H1 (cell line): ENCODE data around the gene CH25H. TPM values are rescaled to one million over a fixed set of nuclear protein-coding genes. Genes with fewer than 3 reads are reported as not detected.

Experiments
- CTCF ChIA-PET: fragments of 300-600 bp; sonication (Branson Sonifier 250); formaldehyde crosslinking; loops from one replicate; lab custom pipeline; 2021; ENCODE audit not compliant: partially characterized antibody; lab: Charles Lee
- POLR2A ChIA-PET: fragments of 300-600 bp; sonication (Branson Sonifier 250); formaldehyde crosslinking; loops from one replicate; lab custom pipeline; 2021; ENCODE audit warnings: inconsistent platforms; ENCODE audit not compliant: partially characterized antibody; lab: Charles Lee
- DNase-seq, 2 experiments: peaks; one replicate each; pipeline versions ENCODE4 v3.0.0 to v3.0.0-alpha.2; 2010 to 2022; ENCODE audit warnings: low spot score in 2 of 2, low read depth in 1 of 2, mixed read lengths in 1 of 2
- FAIRE-seq: peaks from 2 replicates; lab custom pipeline; 2011; peaks lifted over from hg19 to GRCh38; lab: Jason Lieb, UNC
- H2AFZ ChIP-seq: 2 replicates; pipeline ENCODE4 v1.8.1; 2012; ENCODE audit warnings: low read length, inconsistent platforms
- H2AK5ac ChIP-seq: 2 replicates; pipeline ENCODE4 v1.6.1; 2013; ENCODE audit warnings: low read depth, low read length
- H2BK120ac ChIP-seq: replicated peaks from 2 replicates; pipeline ENCODE3; 2013; ENCODE audit warnings: low read depth, low read length, inconsistent platforms
- H2BK12ac ChIP-seq: 2 replicates; pipeline ENCODE4 v1.6.1; 2013; ENCODE audit warnings: low read depth, low read length
- H2BK15ac ChIP-seq: 2 replicates; pipeline ENCODE4 v1.6.1; 2013; ENCODE audit warnings: low read length
- H2BK20ac ChIP-seq: 2 replicates; pipeline ENCODE4 v1.6.1; 2013; ENCODE audit warnings: low read length
- H2BK5ac ChIP-seq: 2 replicates; pipeline ENCODE4 v1.6.1; 2013; ENCODE audit warnings: low read depth, low read length
- H3K14ac ChIP-seq: 2 replicates; pipeline ENCODE4 v1.6.1; 2013; ENCODE audit warnings: inconsistent platforms; ENCODE audit not compliant: insufficient read length
- H3K18ac ChIP-seq: 2 replicates; pipeline ENCODE4 v1.6.1; 2013; ENCODE audit warnings: low read length; ENCODE audit errors: extremely low read depth
- H3K23ac ChIP-seq: 2 replicates; pipeline ENCODE4 v1.6.1; 2013; ENCODE audit warnings: inconsistent platforms; ENCODE audit not compliant: insufficient read length
- H3K23me2 ChIP-seq: 2 replicates; pipeline ENCODE4 v1.6.1; 2013; ENCODE audit warnings: low read depth, low read length
- H3K27ac ChIP-seq: 2 replicates; pipeline ENCODE4 v1.6.1; 2011; ENCODE audit warnings: low read depth, low read length, inconsistent platforms
- H3K27me3 ChIP-seq, 4 experiments: replicated peaks in 1 of 4; 1 replicate in 1 of 4; 2 replicates in 3 of 4; pipeline versions ENCODE4 v1.6.1 to v1.8.1; 2011 to 2013; ENCODE audit warnings: low read length in 3 of 4, mild to moderate bottlenecking in 3 of 4, inconsistent platforms in 2 of 4, mixed read lengths in 2 of 4, moderate library complexity in 1 of 4; ENCODE audit not compliant: control insufficient read depth in 3 of 4, insufficient read depth in 3 of 4; ENCODE audit errors: extremely low read depth in 1 of 4
- H3K36me3 ChIP-seq, 4 experiments: 2 replicates each; pipeline versions ENCODE4 v1.6.1 to v1.8.1; 2011 to 2013; ENCODE audit warnings: mild to moderate bottlenecking in 4 of 4, low read length in 3 of 4, moderate library complexity in 2 of 4, control low read depth in 1 of 4, inconsistent platforms in 1 of 4; ENCODE audit not compliant: insufficient read depth in 4 of 4, control insufficient read depth in 2 of 4
- H3K4ac ChIP-seq: replicated peaks from 2 replicates; pipeline ENCODE3; 2013; ENCODE audit warnings: low read length, low read depth, mixed read lengths, inconsistent platforms; ENCODE audit not compliant: insufficient read length
- H3K4me1 ChIP-seq, 4 experiments: replicated peaks in 1 of 4; 1 replicate in 1 of 4; 2 replicates in 3 of 4; pipeline versions ENCODE4 v1.6.1 to v1.8.1; 2011 to 2013; ENCODE audit warnings: low read length in 3 of 4, inconsistent platforms in 2 of 4, mixed read lengths in 1 of 4; ENCODE audit not compliant: insufficient read depth in 4 of 4, control insufficient read depth in 3 of 4
- H3K4me2 ChIP-seq, 2 experiments: 2 replicates each; pipeline versions ENCODE4 v1.6.1 to v1.8.1; 2011 to 2013; ENCODE audit warnings: low read depth in 2 of 2, low read length in 2 of 2, control low read depth in 1 of 2, inconsistent platforms in 1 of 2, mild to moderate bottlenecking in 1 of 2; ENCODE audit not compliant: insufficient read depth in 1 of 2
- H3K4me3 ChIP-seq, 4 experiments: fragments of 200-600, 300-600 bp in 1 of 4; sonication (generic), shearing (Covaris generic), sonication (Bioruptor Twin) in 1 of 4; 2 replicates each; pipeline versions ENCODE4 v1.5.1 to v1.8.1; 2011 to 2016; ENCODE audit warnings: low read length in 4 of 4, low read depth in 3 of 4, control low read depth in 2 of 4, inconsistent platforms in 2 of 4, mild to moderate bottlenecking in 2 of 4, mixed read lengths in 1 of 4, moderate library complexity in 1 of 4; ENCODE audit not compliant: insufficient read depth in 2 of 4; ENCODE audit errors: extremely low read depth in 1 of 4
- H3K56ac ChIP-seq: replicated peaks from 2 replicates; pipeline ENCODE3; 2013; ENCODE audit warnings: low read depth, mild to moderate bottlenecking, mixed read lengths, low read length, inconsistent platforms; ENCODE audit not compliant: insufficient read length
- H3K79me1 ChIP-seq: 2 replicates; pipeline ENCODE4 v1.6.1; 2013; ENCODE audit warnings: low read depth, low read length, control low read depth
- H3K79me2 ChIP-seq, 2 experiments: 2 replicates each; pipeline versions ENCODE4 v1.6.1 to v1.8.1; 2012 to 2013; ENCODE audit warnings: low read length in 2 of 2, mild to moderate bottlenecking in 2 of 2, inconsistent platforms in 1 of 2; ENCODE audit not compliant: insufficient read depth in 2 of 2, control insufficient read depth in 1 of 2
- H3K9ac ChIP-seq, 4 experiments: replicated peaks in 1 of 4; 1 replicate in 1 of 4; 2 replicates in 3 of 4; pipeline versions ENCODE4 v1.6.1 to v1.8.1; 2011 to 2013; ENCODE audit warnings: low read depth in 3 of 4, low read length in 3 of 4, control low read depth in 2 of 4, mild to moderate bottlenecking in 2 of 4, moderate library complexity in 2 of 4, inconsistent platforms in 1 of 4; ENCODE audit errors: extremely low read depth in 1 of 4
- H3K9me3 ChIP-seq, 2 experiments: 2 replicates each; pipeline versions ENCODE4 v1.6.1 to v1.8.1; 2012 to 2013; ENCODE audit warnings: mild to moderate bottlenecking in 2 of 2, moderate library complexity in 2 of 2, control low read depth in 1 of 2, inconsistent platforms in 1 of 2, low read depth in 1 of 2, low read length in 1 of 2, mixed read lengths in 1 of 2; ENCODE audit not compliant: insufficient read depth in 2 of 2
- H4K20me1 ChIP-seq, 2 experiments: replicated peaks in 1 of 2; 2 replicates each; pipeline versions ENCODE3 to v1.8.1; 2011 to 2013; ENCODE audit warnings: inconsistent platforms in 2 of 2, low read length in 2 of 2, mild to moderate bottlenecking in 1 of 2; ENCODE audit not compliant: insufficient read depth in 2 of 2, control insufficient read depth in 1 of 2
- H4K5ac ChIP-seq: 2 replicates; pipeline ENCODE4 v1.6.1; 2013; ENCODE audit warnings: low read length, low read depth, mixed read lengths, inconsistent platforms; ENCODE audit not compliant: insufficient read length
- H4K8ac ChIP-seq: 2 replicates; pipeline ENCODE4 v1.8.0; 2013; ENCODE audit warnings: mild to moderate bottlenecking, moderate library complexity, low read length, inconsistent platforms; ENCODE audit not compliant: insufficient read depth; ENCODE audit errors: extremely low read depth
- H4K91ac ChIP-seq: replicated peaks from 2 replicates; pipeline ENCODE3; 2013; ENCODE audit warnings: low read length, mixed read lengths, inconsistent platforms; ENCODE audit not compliant: insufficient read length
- ATF2 ChIP-seq: IDR thresholded peaks from 2 replicates; pipeline ENCODE4 v1.6.1; 2012; ENCODE audit warnings: low read length, inconsistent platforms
- CHD2 ChIP-seq: IDR thresholded peaks from 2 replicates; pipeline ENCODE4 v1.6.1; 2012; ENCODE audit warnings: low read length, improper control_type of control experiment
- E2F6 ChIP-seq: IDR thresholded peaks from 2 replicates; pipeline ENCODE4 v1.6.1; 2012; ENCODE audit warnings: inconsistent platforms
- EZH2 ChIP-seq: fragments of 200-600 bp; sonication (generic); IDR thresholded peaks from 2 replicates; pipeline ENCODE4 v1.7.1; 2012; ENCODE audit warnings: low read depth, mild to moderate bottlenecking, moderate library complexity, low read length, inconsistent platforms; ENCODE audit not compliant: severe bottlenecking
- FOSL1 ChIP-seq: IDR thresholded peaks from 2 replicates; pipeline ENCODE4 v1.6.1; 2011; ENCODE audit warnings: mild to moderate bottlenecking, low read depth, low read length, moderate library complexity; ENCODE audit not compliant: insufficient read depth
- HDAC2 ChIP-seq, 2 experiments: fragments of 300-600 bp in 1 of 2; sonication (generic) in 1 of 2; IDR thresholded peaks; 2 replicates each; pipeline ENCODE4 v1.6.1; 2011 to 2012; ENCODE audit warnings: low read depth in 2 of 2, low read length in 2 of 2, mild to moderate bottlenecking in 2 of 2, moderate library complexity in 2 of 2, borderline replicate concordance in 1 of 2, inconsistent platforms in 1 of 2
- MAFK ChIP-seq: IDR thresholded peaks from 2 replicates; pipeline ENCODE4 v1.6.1; 2012; ENCODE audit warnings: low read depth, mild to moderate bottlenecking, improper control_type of control experiment, low read length
- NRF1 ChIP-seq: IDR thresholded peaks from 2 replicates; pipeline ENCODE4 v1.6.1; 2011; ENCODE audit warnings: mild to moderate bottlenecking, low read depth, low read length, improper control_type of control experiment
- RNF2 ChIP-seq: fragments of 200-900, 300-1000 bp; sonication (generic); IDR thresholded peaks from 2 replicates; pipeline ENCODE4 v1.7.1; 2016; ENCODE audit warnings: borderline replicate concordance, low read depth, mild to moderate bottlenecking, antibody characterized with exemption, low read length; ENCODE audit not compliant: poor library complexity, severe bottlenecking; ENCODE audit errors: missing control alignments
- SRF ChIP-seq: IDR thresholded peaks from 2 replicates; pipeline ENCODE4 v1.6.1; 2011; ENCODE audit warnings: mild to moderate bottlenecking, low read depth, low read length, moderate library complexity
- SUZ12 ChIP-seq: fragments of 200-600 bp; sonication (generic); IDR thresholded peaks from 2 replicates; pipeline ENCODE4 v1.6.1; 2012; ENCODE audit warnings: mild to moderate bottlenecking, inconsistent platforms, low read length, moderate library complexity, mixed read lengths
- whole genome bisulfite sequencing, 2 experiments: shearing (Covaris generic) in 1 of 2; methylation state at CpG; one replicate each; pipeline versions ENCODE4 v1.1.6 to v1.1.7; 2013 to 2015; ENCODE audit warnings: low lambda C conversion rate in 2 of 2, mixed read lengths in 2 of 2, inconsistent platforms in 1 of 2, low coverage in 1 of 2, missing lambda C conversion rate in 1 of 2; ENCODE audit not compliant: insufficient replicate concordance in 2 of 2, insufficient coverage in 1 of 2, insufficient read length in 1 of 2; ENCODE audit errors: extremely low coverage in 1 of 2, missing lambda C conversion rate in 1 of 2; 5-methylcytosine and 5-hydroxymethylcytosine counted together
- polyA plus RNA-seq, 7 experiments: library from polyadenylated mRNA; depleted of rRNA in 3 of 7; stranded (reverse) in 5 of 7; unstranded in 2 of 7; fragments of >200 nt in 5 of 7; fragments of 200-250 nt in 2 of 7; gene quantifications; 1 replicate in 5 of 7; 2 replicates in 1 of 7; 4 replicates in 1 of 7; pipeline versions ENCODE4 v1.2.1 to v1.2.3, GENCODE V29; 2011 to 2013; ENCODE audit warnings: missing spikeins in 2 of 7, mixed read lengths in 2 of 7
- total RNA-seq: library from RNA; stranded (reverse); fragmentation: NEBNext Ultra II Directional; extraction: Animal tissue kit (Norgen Biotek cat#: 25700); gene quantifications from 2 replicates; pipeline ENCODE4 v1.2.1, GENCODE V29; 2021

Gene CH25H
- total and polyA plus RNA-seq, 2 of the 8 experiments (the other 6 are each of a cell fraction or from before 2014, with no cell fraction given) = 0.56 to 1.3 TPM

- no peak overlapping the region for H2AFZ ChIP-seq
- no peak overlapping the region for H2BK20ac ChIP-seq
- no peak overlapping the region for H4K91ac ChIP-seq
- H2BK15ac ChIP-seq = no peak overlapping the region
- no peaks in the 10 kb centered on the region for H3K79me1 ChIP-seq
- H3K79me2 ChIP-seq = no peaks in the 10 kb centered on the region
- no peak overlapping the region for H3K4me3 ChIP-seq
- no peak overlapping the region for H2BK120ac ChIP-seq
- ChIA-PET CTCF (interaction anchor here (0.6 to 4.2 kb wide), 25 partner anchors 8 to 381 kb away, joined by 3 to 100 read pairs (median 4); partner anchors contain the start of genes CH25H and IFIT1), POLR2A (no interaction called here)
- no peak overlapping the region for H4K5ac ChIP-seq
- no peaks in the 10 kb centered on the region for H3K36me3 ChIP-seq
- H4K8ac ChIP-seq = no peak overlapping the region
- no peak overlapping the region for H2BK5ac ChIP-seq
- H2AK5ac ChIP-seq = no peak overlapping the region
- no peak overlapping the region for H3K18ac ChIP-seq
- no peak overlapping the region for H3K23ac ChIP-seq
- no peak for FAIRE-seq
- DNase-seq = no peak
- peaks cover 0 to 6% (median 0%) of the 10 kb centered on the region in 4 experiments; a peak in 2 of 7 replicates for H3K4me1 ChIP-seq
- no peaks in the 10 kb centered on the region for H3K27me3 ChIP-seq
- H3K9ac ChIP-seq = no peak overlapping the region
- H3K14ac ChIP-seq = no peak overlapping the region
- H3K4ac ChIP-seq = no peak overlapping the region
- H3K23me2 ChIP-seq = no peaks in the 10 kb centered on the region
- H4K20me1 ChIP-seq = no peaks in the 10 kb centered on the region
- 97% methylated on average over 2 of the region's 2 CpGs; no CpG with 5 or more reads in 1 of the 2 experiments for WGBS, 2 experiments
- no peak overlapping the region for H3K27ac ChIP-seq
- H3K9me3 ChIP-seq = no peaks in the 10 kb centered on the region
- no peak overlapping the region for H3K56ac ChIP-seq
- no peak overlapping the region for H3K4me2 ChIP-seq
- TF ChIP-seq CHD2 (no peak), FOSL1 (no peak), SRF (no peak), RNF2 (no peak), E2F6 (no peak), EZH2 (no peak), NRF1 (no peak), MAFK (no peak), ATF2 (no peak), HDAC2 (IDR thresholded peaks at IDR 0.05; ENCODE audit: borderline replicate concordance in 1 of 2, low read depth in 2 of 2, low read length in 2 of 2) (no peak), SUZ12 (no peak)
- no peak overlapping the region for H2BK12ac ChIP-seq
These were observed 8.9 kb upstream of the CH25H start for GRCh38 chr10:89216056-89216455.
